Endothelial cell of umbilical vein (primary cell): ENCODE results near the gene SPARC. TPM values are rescaled to one million over a fixed set of nuclear protein-coding genes. Genes with fewer than 3 reads are reported as not detected.

Experiments
- BruUV-seq: library from RNA; stranded (reverse); fragments of 400-500 nt; replicated peaks from 2 replicates; lab custom pipeline; 2021; lab: Mats Ljungman, UMichigan
- CTCF ChIA-PET: fragments of 300-600, 350-600 bp; sonication (Branson Sonifier 250); formaldehyde crosslinking; loops from one replicate; lab custom pipeline; 2021; ENCODE audit warnings: antibody characterized with exemption, inconsistent platforms; lab: Charles Lee
- POLR2A ChIA-PET: fragments of 300-600, 350-600 bp; sonication (Branson Sonifier 250); formaldehyde crosslinking; loops from one replicate; lab custom pipeline; 2021; ENCODE audit warnings: antibody characterized with exemption, inconsistent platforms; lab: Charles Lee
- DNase-seq: peaks from one replicate; pipeline ENCODE4 v3.0.0-alpha.2; 2011; ENCODE audit warnings: low read depth, low spot score
- FAIRE-seq: peaks from 2 replicates; lab custom pipeline; 2011; peaks lifted over from hg19 to GRCh38; lab: Jason Lieb, UNC
- H2AFZ ChIP-seq: 2 replicates; pipeline ENCODE4 v1.6.0; 2012; ENCODE audit warnings: low read depth, low read length, control low read depth, inconsistent platforms
- H3K27ac ChIP-seq: 2 replicates; pipeline ENCODE4 v1.5.1; 2011; ENCODE audit warnings: low read depth, mild to moderate bottlenecking, control low read depth, low read length, moderate library complexity; ENCODE audit not compliant: insufficient read depth
- H3K27me3 ChIP-seq, 2 experiments: 2 replicates each; pipeline versions ENCODE4 v1.6.0 to v1.6.1; 2011; ENCODE audit warnings: low read length in 2 of 2, mixed read lengths in 1 of 2; ENCODE audit not compliant: control insufficient read depth in 2 of 2, insufficient read depth in 2 of 2
- H3K36me3 ChIP-seq, 2 experiments: 2 replicates in 1 of 2; 3 replicates in 1 of 2; pipeline ENCODE4 v1.5.1; 2011; ENCODE audit warnings: low read length in 2 of 2, mild to moderate bottlenecking in 1 of 2, moderate library complexity in 1 of 2; ENCODE audit not compliant: control insufficient read depth in 2 of 2, insufficient read depth in 2 of 2; ENCODE audit errors: extremely low read depth in 1 of 2
- H3K4me1 ChIP-seq: 3 replicates; pipeline ENCODE4 v1.5.1; 2011; ENCODE audit warnings: mild to moderate bottlenecking, low read length; ENCODE audit not compliant: control insufficient read depth, insufficient read depth; ENCODE audit errors: extremely low read depth
- H3K4me2 ChIP-seq: 2 replicates; pipeline ENCODE4 v1.6.1; 2011; ENCODE audit warnings: low read length, control low read depth, mixed read lengths; ENCODE audit not compliant: insufficient read depth
- H3K4me3 ChIP-seq, 3 experiments: fragments of 200-600 bp in 1 of 3; sonication (generic), shearing (Covaris generic) in 1 of 3; replicated peaks in 1 of 3; 2 replicates each; pipeline ENCODE4 v1.5.1; 2011 to 2016; ENCODE audit warnings: control low read depth in 3 of 3, low read length in 3 of 3, mild to moderate bottlenecking in 2 of 3, inconsistent platforms in 1 of 3, low read depth in 1 of 3, moderate library complexity in 1 of 3; ENCODE audit not compliant: insufficient read depth in 1 of 3
- H3K79me2 ChIP-seq: 2 replicates; pipeline ENCODE4 v1.6.0; 2012; ENCODE audit warnings: low read length, inconsistent platforms; ENCODE audit not compliant: control insufficient read depth, insufficient read depth
- H3K9ac ChIP-seq: replicated peaks from 2 replicates; pipeline ENCODE3; 2011; ENCODE audit warnings: low read length, control low read depth; ENCODE audit not compliant: insufficient read depth; ENCODE audit errors: extremely low read depth
- H3K9me1 ChIP-seq: replicated peaks from 3 replicates; pipeline ENCODE4 v1.6.0; 2011; ENCODE audit warnings: mild to moderate bottlenecking, low read length; ENCODE audit not compliant: control insufficient read depth, insufficient read depth; ENCODE audit errors: extremely low read depth
- H3K9me3 ChIP-seq: replicated peaks from 2 replicates; pipeline ENCODE4 v1.5.1; 2012; ENCODE audit warnings: low read length, inconsistent platforms; ENCODE audit not compliant: control insufficient read depth, insufficient read depth
- H4K20me1 ChIP-seq: replicated peaks from 2 replicates; pipeline ENCODE3; 2011; ENCODE audit warnings: mild to moderate bottlenecking, low read length; ENCODE audit not compliant: control insufficient read depth, insufficient read depth; ENCODE audit errors: extremely low read depth
- EZH2 ChIP-seq: IDR thresholded peaks from 2 replicates; pipeline ENCODE4 v1.6.1; 2012; ENCODE audit warnings: borderline replicate concordance, low read depth, mild to moderate bottlenecking, moderate library complexity, low read length, inconsistent platforms; ENCODE audit not compliant: severe bottlenecking
- GATA2 ChIP-seq: IDR thresholded peaks from 2 replicates; pipeline ENCODE4 v1.7.0; 2011; ENCODE audit warnings: low read depth, mild to moderate bottlenecking, moderate library complexity, mixed read lengths, low read length; ENCODE audit not compliant: insufficient read length, insufficient read depth
- JUN ChIP-seq: IDR thresholded peaks from 2 replicates; pipeline ENCODE4 v1.6.1; 2011; ENCODE audit warnings: borderline replicate concordance, low read depth; ENCODE audit not compliant: insufficient read length, insufficient read depth
- MYC ChIP-seq: IDR thresholded peaks from one replicate; pipeline ENCODE4 v1.6.1; 2011; ENCODE audit warnings: mild to moderate bottlenecking, low read depth, low read length
- POLR2A ChIP-seq: IDR thresholded peaks from 2 replicates; pipeline ENCODE4 v1.6.1; 2012; ENCODE audit warnings: low read depth, mild to moderate bottlenecking, control low read depth, low read length
- POLR2AphosphoS5 ChIP-seq: IDR thresholded peaks from 2 replicates; pipeline ENCODE4 v1.6.1; 2012; ENCODE audit warnings: low read depth, mild to moderate bottlenecking, control low read depth, low read length, moderate library complexity; ENCODE audit not compliant: insufficient read depth
- dilution Hi-C: fragments of 300-500 bp; cut with MboI; formaldehyde crosslinking; loops from one replicate; pipeline ENCODE4 v1.15.0; 2019; ENCODE audit warnings: low sequenced_read_pairs; ENCODE audit not compliant: extremely low pct_ligation_motif_present
- intact Hi-C: fragments of 100-400 bp; cut with micrococcal nuclease; formaldehyde crosslinking; loops from one replicate; pipeline ENCODE4 v1.10.0; 2022
- polyA plus RNA-seq, 4 experiments: library from polyadenylated mRNA; depleted of rRNA in 3 of 4; stranded (reverse) in 3 of 4; unstranded in 1 of 4; fragments of >200 nt; gene quantifications; 2 replicates each; pipeline versions ENCODE4 v1.2.1 to v1.2.3, GENCODE V29; 2011 to 2012; ENCODE audit warnings: missing spikeins in 1 of 4
- total RNA-seq: library from RNA; stranded (reverse); gene quantifications from 2 replicates; pipeline ENCODE4 v1.2.3, GENCODE V29; 2021
- TF ChIP-seq, protein P1 (sequence below): IDR thresholded peaks from 2 replicates; pipeline ENCODE4 v1.6.1; 2011; ENCODE audit not compliant: insufficient read depth, insufficient read length
- TF ChIP-seq, protein P2 (sequence below), 2 donors: IDR thresholded peaks; 1 replicate in 1 of 2; 2 replicates in 1 of 2; pipeline ENCODE4 v1.5.1; 2011; ENCODE audit warnings: low read length in 2 of 2, mild to moderate bottlenecking in 2 of 2, moderate library complexity in 2 of 2, control low read depth in 1 of 2, inconsistent platforms in 1 of 2, low read depth in 1 of 2; ENCODE audit not compliant: insufficient read depth in 1 of 2; ENCODE audit errors: extremely low read depth in 1 of 2

The SPARC gene
- total and polyA plus RNA-seq, 2 donors (not counting 3 experiments of a cell fraction or from before 2014, with no cell fraction given) = 2,962 to 3,114 TPM

DNA sequence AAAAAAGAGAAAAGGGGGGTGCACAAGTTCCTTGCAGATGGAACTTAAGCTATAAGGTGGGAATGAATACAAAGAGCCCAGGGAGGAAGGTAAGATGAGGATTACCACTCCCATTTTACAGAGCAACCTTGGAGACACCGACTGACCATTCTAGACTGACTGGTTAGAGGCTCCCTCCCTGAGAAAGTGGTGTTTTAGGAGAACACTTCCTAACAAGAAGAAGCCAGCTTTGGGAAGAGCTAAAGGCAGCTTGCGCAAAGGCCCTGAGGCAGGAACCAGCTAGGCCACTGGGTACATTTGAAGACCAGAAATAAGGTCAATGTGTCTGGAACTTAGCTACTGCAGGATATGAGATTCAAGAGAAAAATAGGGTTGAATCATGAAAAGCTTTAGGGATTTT, 38.6 kb downstream of the SPARC start:
- ChIA-PET POLR2A (no interaction called here), CTCF (interaction anchor here (0.8 to 7.6 kb wide), 4 partner anchors 93 to 203 kb away, joined by 3 to 267 read pairs (median 10); partner anchors contain the start of gene SLC36A1)
- no peaks in the 10 kb centered on the region for H3K9me1 ChIP-seq
- H3K27ac ChIP-seq = no peak overlapping the region
- H3K9me3 ChIP-seq = no peaks in the 10 kb centered on the region
- no peak for DNase-seq
- H3K4me1 ChIP-seq = no peaks in the 10 kb centered on the region
- no peak for FAIRE-seq
- no peak overlapping the region for H3K4me3 ChIP-seq
- H3K27me3 ChIP-seq = peaks cover 0 to 7% of the 10 kb centered on the region in 2 experiments
- dilution Hi-C loops (no loop called here), intact Hi-C loops (no loop called here)
- BruUV-seq = no TSS peak
- no peak overlapping the region for H3K9ac ChIP-seq
- no peak overlapping the region for H2AFZ ChIP-seq
- H4K20me1 ChIP-seq = no peaks in the 10 kb centered on the region
- no peak for TF ChIP-seq MYC
- TF ChIP-seq JUN = no peak
- TF ChIP-seq, protein P1, sequence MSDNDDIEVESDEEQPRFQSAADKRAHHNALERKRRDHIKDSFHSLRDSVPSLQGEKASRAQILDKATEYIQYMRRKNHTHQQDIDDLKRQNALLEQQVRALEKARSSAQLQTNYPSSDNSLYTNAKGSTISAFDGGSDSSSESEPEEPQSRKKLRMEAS = no peak
- TF ChIP-seq GATA2 = no peak
- TF ChIP-seq POLR2AphosphoS5 = no peak
- TF ChIP-seq, protein P2, sequence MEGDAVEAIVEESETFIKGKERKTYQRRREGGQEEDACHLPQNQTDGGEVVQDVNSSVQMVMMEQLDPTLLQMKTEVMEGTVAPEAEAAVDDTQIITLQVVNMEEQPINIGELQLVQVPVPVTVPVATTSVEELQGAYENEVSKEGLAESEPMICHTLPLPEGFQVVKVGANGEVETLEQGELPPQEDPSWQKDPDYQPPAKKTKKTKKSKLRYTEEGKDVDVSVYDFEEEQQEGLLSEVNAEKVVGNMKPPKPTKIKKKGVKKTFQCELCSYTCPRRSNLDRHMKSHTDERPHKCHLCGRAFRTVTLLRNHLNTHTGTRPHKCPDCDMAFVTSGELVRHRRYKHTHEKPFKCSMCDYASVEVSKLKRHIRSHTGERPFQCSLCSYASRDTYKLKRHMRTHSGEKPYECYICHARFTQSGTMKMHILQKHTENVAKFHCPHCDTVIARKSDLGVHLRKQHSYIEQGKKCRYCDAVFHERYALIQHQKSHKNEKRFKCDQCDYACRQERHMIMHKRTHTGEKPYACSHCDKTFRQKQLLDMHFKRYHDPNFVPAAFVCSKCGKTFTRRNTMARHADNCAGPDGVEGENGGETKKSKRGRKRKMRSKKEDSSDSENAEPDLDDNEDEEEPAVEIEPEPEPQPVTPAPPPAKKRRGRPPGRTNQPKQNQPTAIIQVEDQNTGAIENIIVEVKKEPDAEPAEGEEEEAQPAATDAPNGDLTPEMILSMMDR (IDR thresholded peaks at IDR 0.05; ENCODE audit: extremely low read depth in 1 of 2, insufficient read depth in 1 of 2, low read depth in 1 of 2, low read length in 2 of 2) = no peak
- TF ChIP-seq EZH2 = no peak
- no peak for TF ChIP-seq POLR2A
- no peak overlapping the region for H3K4me2 ChIP-seq
- no peaks in the 10 kb centered on the region for H3K79me2 ChIP-seq
- H3K36me3 ChIP-seq = no peaks in the 10 kb centered on the region
